IMR-90 (cell line): ENCODE measurements around the gene CEP72. TPM values are rescaled to one million over a fixed set of nuclear protein-coding genes. Genes with fewer than 3 reads are reported as not detected.
"Not testable (repeated sequence)": the region's sequence is repeated elsewhere in the genome, so short reads cannot be mapped to it uniquely, and the experiment has no call there.

Experiments used
- ATAC-seq: fragments of 200-7000 bp; cut with Tn5 transposase; 2 replicates; pipeline ENCODE4 v1.9.1; 2020; ENCODE audit warnings: low read depth, mild to moderate bottlenecking, moderate library complexity
- BruUV-seq: library from RNA; stranded (reverse); fragments of 400-500 nt; replicated peaks from 2 replicates; lab custom pipeline; 2021; lab: Mats Ljungman, UMichigan
- CTCF ChIA-PET: fragments of 300-600 bp; formaldehyde crosslinking; extraction: SDS; loops from one replicate; lab custom pipeline; 2021; ENCODE audit warnings: antibody characterized with exemption; lab: Yijun Ruan, JAX
- POLR2A ChIA-PET: fragments of 300-600 bp; sonication (Branson Sonifier 250); formaldehyde crosslinking; loops from one replicate; lab custom pipeline; 2022; ENCODE audit warnings: antibody characterized with exemption; ENCODE audit not compliant: unreplicated experiment; lab: Charles Lee
- DNase-seq: peaks from one replicate; pipeline ENCODE4 v3.0.0; 2013
- H2AFZ ChIP-seq: replicated peaks from 2 replicates; pipeline ENCODE3; 2013; ENCODE audit warnings: low read length, mild to moderate bottlenecking; ENCODE audit not compliant: poor library complexity
- H2AK5ac ChIP-seq: 2 replicates; pipeline ENCODE4 v1.6.1; 2013; ENCODE audit warnings: low read depth, low read length, inconsistent platforms
- H2AK9ac ChIP-seq: replicated peaks from 2 replicates; pipeline ENCODE3; 2013; ENCODE audit warnings: mild to moderate bottlenecking, low read depth, low read length, moderate library complexity; ENCODE audit not compliant: poor library complexity
- H2BK120ac ChIP-seq: 2 replicates; pipeline ENCODE4 v1.6.1; 2013; ENCODE audit warnings: low read depth, low read length, inconsistent platforms
- H2BK15ac ChIP-seq: 3 replicates; pipeline ENCODE4 v1.6.1; 2013; ENCODE audit warnings: low read depth, low read length, inconsistent platforms
- H2BK20ac ChIP-seq: 2 replicates; pipeline ENCODE4 v1.6.1; 2013; ENCODE audit warnings: low read depth, mild to moderate bottlenecking, inconsistent platforms, low read length, moderate library complexity
- H2BK5ac ChIP-seq: 2 replicates; pipeline ENCODE4 v1.6.1; 2013; ENCODE audit warnings: mild to moderate bottlenecking, low read depth, low read length, inconsistent platforms; ENCODE audit not compliant: poor library complexity, severe bottlenecking
- H3K14ac ChIP-seq: replicated peaks from 2 replicates; pipeline ENCODE4 v1.6.1; 2013; ENCODE audit warnings: low read depth, low read length, inconsistent platforms
- H3K18ac ChIP-seq: 2 replicates; pipeline ENCODE4 v1.6.1; 2013; ENCODE audit warnings: low read depth, low read length, control low read depth
- H3K23ac ChIP-seq: 2 replicates; pipeline ENCODE4 v1.6.1; 2013; ENCODE audit warnings: low read depth, low read length, inconsistent platforms
- H3K27ac ChIP-seq: 2 replicates; pipeline ENCODE4 v1.5.1; 2013; ENCODE audit warnings: mild to moderate bottlenecking, control low read depth, low read length; ENCODE audit not compliant: insufficient read depth
- H3K27me3 ChIP-seq: 2 replicates; pipeline ENCODE4 v1.6.1; 2013; ENCODE audit warnings: low read length; ENCODE audit not compliant: control insufficient read depth, insufficient read depth
- H3K36me3 ChIP-seq: 2 replicates; pipeline ENCODE4 v1.6.1; 2013; ENCODE audit warnings: low read length, mixed read lengths; ENCODE audit not compliant: control insufficient read depth, insufficient read depth
- H3K4ac ChIP-seq: 2 replicates; pipeline ENCODE4 v1.6.1; 2013; ENCODE audit warnings: low read depth, low read length, inconsistent platforms
- H3K4me1 ChIP-seq: 2 replicates; pipeline ENCODE4 v1.6.1; 2013; ENCODE audit warnings: low read length, mixed read lengths; ENCODE audit not compliant: control insufficient read depth, insufficient read depth
- H3K4me2 ChIP-seq: 2 replicates; pipeline ENCODE4 v1.6.1; 2013; ENCODE audit warnings: low read depth, mild to moderate bottlenecking, control low read depth, low read length, moderate library complexity
- H3K4me3 ChIP-seq: 2 replicates; pipeline ENCODE4 v1.5.1; 2013; ENCODE audit warnings: low read depth, mild to moderate bottlenecking, control low read depth, low read length, moderate library complexity; ENCODE audit not compliant: insufficient read depth
- H3K56ac ChIP-seq: 2 replicates; pipeline ENCODE4 v1.6.1; 2013; ENCODE audit warnings: low read length, inconsistent platforms; ENCODE audit not compliant: insufficient read depth; ENCODE audit errors: extremely low read depth
- H3K79me1 ChIP-seq, 2 experiments: 2 replicates each; pipeline ENCODE4 v1.6.1; 2013; ENCODE audit warnings: low read length in 2 of 2, inconsistent platforms in 1 of 2, low read depth in 1 of 2
- H3K9ac ChIP-seq: 2 replicates; pipeline ENCODE4 v1.6.1; 2013; ENCODE audit warnings: low read depth, low read length, control low read depth
- H3K9me1 ChIP-seq: 2 replicates; pipeline ENCODE4 v1.6.1; 2013; ENCODE audit warnings: low read length, inconsistent platforms; ENCODE audit not compliant: insufficient read depth
- H3K9me3 ChIP-seq: 2 replicates; pipeline ENCODE4 v1.6.1; 2013; ENCODE audit warnings: low read length; ENCODE audit not compliant: control insufficient read depth, insufficient read depth
- H4K20me1 ChIP-seq: 2 replicates; pipeline ENCODE4 v1.6.1; 2013; ENCODE audit warnings: low read length, inconsistent platforms; ENCODE audit not compliant: insufficient read depth
- H4K5ac ChIP-seq: 2 replicates; pipeline ENCODE4 v1.6.1; 2013; ENCODE audit warnings: mild to moderate bottlenecking, low read depth, low read length, control low read depth
- H4K8ac ChIP-seq, 2 experiments: 2 replicates each; pipeline ENCODE4 v1.6.1; 2013; ENCODE audit warnings: low read depth in 2 of 2, low read length in 2 of 2, control low read depth in 1 of 2, inconsistent platforms in 1 of 2
- H4K91ac ChIP-seq: 2 replicates; pipeline ENCODE4 v1.6.1; 2013; ENCODE audit warnings: low read depth, low read length, inconsistent platforms; ENCODE audit not compliant: insufficient read depth
- WGBS, 2 experiments: methylation state at CpG; one replicate each; pipeline versions ENCODE4 v1.1.5 to v1.1.7; 2013; ENCODE audit warnings: missing lambda C conversion rate in 2 of 2; ENCODE audit not compliant: insufficient read length in 1 of 2; ENCODE audit errors: extremely low coverage in 2 of 2; 5-methylcytosine and 5-hydroxymethylcytosine counted together
- dilution Hi-C: fragments of 300-500 bp; cut with HindIII; formaldehyde crosslinking; loops from one replicate; pipeline ENCODE4 v1.14.3; 2018; ENCODE audit warnings: low sequenced_read_pairs; ENCODE audit not compliant: unreplicated experiment
- in situ Hi-C: fragments of 300-500 bp; cut with MboI; formaldehyde crosslinking; loops from 3 replicates; pipeline ENCODE4 v1.14.3; 2019; ENCODE audit warnings: low sequenced_read_pairs, inconsistent platforms, mixed read lengths
- intact Hi-C: fragments of 100-400 bp; cut with micrococcal nuclease; formaldehyde crosslinking; loops from 2 replicates; pipeline ENCODE4 v1.10.0; 2022
- polyA plus RNA-seq, 3 experiments: library from polyadenylated mRNA; depleted of rRNA; stranded (reverse); fragments of >200 nt; gene quantifications; 2 replicates each; pipeline ENCODE4 v1.2.3, GENCODE V29; 2012; ENCODE audit warnings: low replicate concordance in 1 of 3
- total RNA-seq: library from RNA; depleted of rRNA; stranded (reverse); fragments of >200 nt; gene quantifications from 2 replicates; pipeline ENCODE4 v1.2.3, GENCODE V29; 2012

The CEP72 gene
- total and polyA plus RNA-seq, 2 of the 4 experiments (the other 2 are of a cell fraction): 2.9 to 4.3 TPM

DNA sequence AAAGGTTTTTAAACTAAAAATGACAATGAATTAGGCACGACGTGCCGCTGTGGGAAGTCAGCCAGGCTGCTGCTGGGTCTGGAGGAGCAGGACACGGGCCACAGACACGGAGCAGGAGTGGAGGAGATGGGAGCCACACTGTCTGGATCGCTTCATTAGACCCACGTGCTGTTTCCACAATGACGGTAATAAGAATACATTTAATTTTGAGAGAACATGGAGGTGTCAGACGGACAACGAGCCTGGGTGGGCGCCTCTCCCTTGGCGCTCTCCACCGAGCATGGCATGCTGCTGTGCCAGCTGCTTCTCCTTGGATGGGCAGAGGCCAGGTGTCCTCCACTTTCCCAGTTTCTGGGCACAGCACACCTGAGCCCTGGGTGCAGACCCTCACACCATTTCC is 68.7 kb downstream of the CEP72 start:
- H2BK20ac ChIP-seq, H3K36me3 ChIP-seq, POLR2A ChIA-PET, H3K56ac ChIP-seq, H3K9ac ChIP-seq, ATAC-seq, H2BK5ac ChIP-seq, H4K91ac ChIP-seq, DNase-seq, H2BK15ac ChIP-seq, H3K27me3 ChIP-seq, H3K4me3 ChIP-seq, H4K5ac ChIP-seq, H3K4me2 ChIP-seq, H2AK5ac ChIP-seq, H2AK9ac ChIP-seq, intact Hi-C loops, H3K4me1 ChIP-seq, H3K9me3 ChIP-seq, BruUV-seq, CTCF ChIA-PET, H3K23ac ChIP-seq, H4K20me1 ChIP-seq, H2AFZ ChIP-seq, H4K8ac ChIP-seq, H3K79me1 ChIP-seq, H3K27ac ChIP-seq, H2BK120ac ChIP-seq, dilution Hi-C loops, H3K18ac ChIP-seq, H3K4ac ChIP-seq, H3K14ac ChIP-seq, H3K9me1 ChIP-seq: not testable (repeated sequence)
- in situ Hi-C loops: loop anchor here (10.0 kb wide), 1 partner anchor 94 kb away; no protein-coding TSS in a partner anchor
- 26% methylated on average over 6 of the region's 13 CpGs; no CpG with 5 or more reads in 1 of the 2 experiments for WGBS, 2 experiments

DNA sequence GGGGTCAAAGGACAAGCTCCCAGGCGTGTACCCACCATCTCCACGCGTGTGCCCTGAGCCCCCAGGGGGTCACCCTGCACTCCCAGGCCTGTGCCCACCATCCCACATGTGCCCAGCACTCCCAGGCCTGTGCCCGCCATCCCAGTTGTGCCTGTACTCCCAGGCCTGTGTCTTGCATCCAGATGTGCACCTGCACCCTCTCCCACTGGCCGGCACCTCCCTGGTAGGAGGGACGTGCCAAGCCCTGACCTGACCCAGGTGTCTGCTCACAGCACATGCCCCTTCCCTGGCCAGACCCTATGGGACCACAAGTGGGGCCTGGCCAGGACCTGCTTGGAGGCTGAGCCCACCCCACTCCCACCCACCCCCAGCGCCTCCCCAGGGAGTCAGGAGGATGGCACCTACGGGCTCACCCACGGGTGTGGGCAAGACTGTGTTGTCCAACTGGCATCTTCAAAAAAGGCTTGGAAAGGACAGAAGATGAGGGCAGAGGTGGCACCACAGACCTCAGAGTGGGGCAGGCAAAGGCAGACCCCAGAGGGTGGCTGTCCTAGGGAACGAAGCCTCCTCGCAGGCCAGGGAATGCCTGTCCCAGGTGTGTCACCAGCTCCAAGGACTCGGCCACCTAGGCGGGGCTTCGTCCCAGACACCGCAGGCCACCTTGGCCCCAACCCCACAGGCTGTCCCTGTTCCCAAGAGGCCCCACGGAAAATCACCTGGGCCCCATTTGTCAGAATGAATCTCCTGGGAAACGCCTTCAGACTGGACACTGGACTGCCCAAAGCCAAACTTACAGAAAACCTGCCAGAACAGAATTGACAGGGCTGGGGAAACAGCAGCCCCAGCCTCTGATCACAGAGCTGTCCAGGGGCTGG is 69.4 kb downstream of the CEP72 start:
- intact Hi-C loops: loop anchor here (2.0 kb wide), 1 partner anchor 93 kb away; no protein-coding TSS in a partner anchor
- POLR2A ChIA-PET: not testable (repeated sequence)
- in situ Hi-C loops: loop anchor here (10.0 kb wide), 1 partner anchor 93 kb away; no protein-coding TSS in a partner anchor

More for the DNA sequence above, 69.4 kb downstream of the CEP72 start:
- H2BK15ac ChIP-seq, H2BK20ac ChIP-seq, H4K91ac ChIP-seq, H2BK5ac ChIP-seq, H3K4me1 ChIP-seq, H4K20me1 ChIP-seq, H3K14ac ChIP-seq, H2AK5ac ChIP-seq, H4K5ac ChIP-seq, H3K36me3 ChIP-seq, H4K8ac ChIP-seq, DNase-seq, CTCF ChIA-PET, H3K27me3 ChIP-seq, H3K4me3 ChIP-seq, H3K79me1 ChIP-seq, H3K9ac ChIP-seq, H3K4ac ChIP-seq, H2BK120ac ChIP-seq, H2AFZ ChIP-seq, H2AK9ac ChIP-seq, H3K18ac ChIP-seq, H3K56ac ChIP-seq, BruUV-seq, H3K23ac ChIP-seq, ATAC-seq, H3K9me1 ChIP-seq, dilution Hi-C loops, H3K9me3 ChIP-seq, H3K27ac ChIP-seq, H3K4me2 ChIP-seq: not testable (repeated sequence)
- 72% methylated on average over 4 of the region's 17 CpGs; no CpG with 5 or more reads in 1 of the 2 experiments for WGBS, 2 experiments
